Measurements from ENCODE around the gene DFFB. TPM values are rescaled to one million over a fixed set of nuclear protein-coding genes. Genes with fewer than 3 reads are reported as not detected.
A peak's percentile ranks its signal among the peaks of the same experiment; 100 is the strongest.

Gene DFFB
- total and polyA plus RNA-seq, 4 donors = 6.9 to 15.4 (median 7.8) TPM

GRCh38 chr1:3827813-3828307 is 29.4 kb upstream of the DFFB start:
- Histone ChIP-seq H3K36me3 (ENCODE audit: control insufficient read depth, insufficient read depth, low read length) (peaks cover 87% of the 10 kb centered on the region), H3K9me3 (ENCODE audit: control insufficient read depth, insufficient read depth, low read length) (no peaks in the 10 kb centered on the region), H3K27me3 (ENCODE audit: control insufficient read depth, insufficient read depth, low read length) (no peaks in the 10 kb centered on the region), H3K4me3 (ENCODE audit: low read depth, low read length) (no peak overlapping the region), H3K4me1 (ENCODE audit: control insufficient read depth, insufficient read depth, low read length) (peaks cover 5% of the 10 kb centered on the region), H3K27ac (ENCODE audit: low read depth, low read length) (no peak overlapping the region)
- 81% methylated on average over 14 of the region's 14 CpGs for WGBS (ENCODE audit: insufficient coverage)
- DNase-seq (ENCODE audit: low read depth in 4 of 6, low spot score in 6 of 6) = peak in 2 of 6 donors; percentile 6 to 69

- no peak for DNase-seq (ENCODE audit: low read depth in 4 of 6, low spot score in 6 of 6)
- Histone ChIP-seq H3K27ac (ENCODE audit: low read depth, low read length) (no peak overlapping the region), H3K36me3 (ENCODE audit: control insufficient read depth, insufficient read depth, low read length) (peaks cover 84% of the 10 kb centered on the region), H3K4me1 (ENCODE audit: control insufficient read depth, insufficient read depth, low read length) (peaks cover 5% of the 10 kb centered on the region), H3K27me3 (ENCODE audit: control insufficient read depth, insufficient read depth, low read length) (no peaks in the 10 kb centered on the region), H3K9me3 (ENCODE audit: control insufficient read depth, insufficient read depth, low read length) (no peaks in the 10 kb centered on the region), H3K4me3 (ENCODE audit: low read depth, low read length) (no peak overlapping the region)
- 92% methylated on average over 5 of the region's 8 CpGs for WGBS (ENCODE audit: insufficient coverage)
Observed at GRCh38 chr1:3828391-3828790, 28.9 kb upstream of the DFFB start.

GRCh38 chr1:3831689-3832088 is 25.6 kb upstream of the DFFB start:
- no peak overlapping the region for H3K27ac ChIP-seq (ENCODE audit: low read depth, low read length)
- H3K9me3 ChIP-seq (ENCODE audit: control insufficient read depth, insufficient read depth, low read length) = no peaks in the 10 kb centered on the region
- H3K36me3 ChIP-seq (ENCODE audit: control insufficient read depth, insufficient read depth, low read length) = peaks cover 56% of the 10 kb centered on the region
- no peaks in the 10 kb centered on the region for H3K27me3 ChIP-seq (ENCODE audit: control insufficient read depth, insufficient read depth, low read length)
- no peak overlapping the region for H3K4me3 ChIP-seq (ENCODE audit: low read depth, low read length)
- peaks cover 5% of the 10 kb centered on the region for H3K4me1 ChIP-seq (ENCODE audit: control insufficient read depth, insufficient read depth, low read length)
- no peak for DNase-seq (ENCODE audit: low read depth in 4 of 6, low spot score in 6 of 6)
- WGBS (ENCODE audit: insufficient coverage) = no CpG with 5 or more reads among the region's 6 CpGs

- Histone ChIP-seq H3K4me3 (ENCODE audit: low read depth, low read length) (no peak overlapping the region), H3K27ac (ENCODE audit: low read depth, low read length) (no peak overlapping the region), H3K36me3 (ENCODE audit: control insufficient read depth, insufficient read depth, low read length) (peaks cover 51% of the 10 kb centered on the region), H3K27me3 (ENCODE audit: control insufficient read depth, insufficient read depth, low read length) (no peaks in the 10 kb centered on the region), H3K9me3 (ENCODE audit: control insufficient read depth, insufficient read depth, low read length) (peaks cover 5% of the 10 kb centered on the region), H3K4me1 (ENCODE audit: control insufficient read depth, insufficient read depth, low read length) (no peaks in the 10 kb centered on the region)
- 95% methylated on average over 10 of the region's 10 CpGs for WGBS (ENCODE audit: insufficient coverage)
- no peak for DNase-seq (ENCODE audit: low read depth in 4 of 6, low spot score in 6 of 6)
Observed at GRCh38 chr1:3834701-3835100, 22.6 kb upstream of the DFFB start.

GRCh38 chr1:3836421-3836820 is 20.9 kb upstream of the DFFB start:
- Histone ChIP-seq H3K36me3 (ENCODE audit: control insufficient read depth, insufficient read depth, low read length) (peaks cover 48% of the 10 kb centered on the region), H3K27me3 (ENCODE audit: control insufficient read depth, insufficient read depth, low read length) (no peaks in the 10 kb centered on the region), H3K4me3 (ENCODE audit: low read depth, low read length) (no peak overlapping the region), H3K27ac (ENCODE audit: low read depth, low read length) (no peak overlapping the region), H3K9me3 (ENCODE audit: control insufficient read depth, insufficient read depth, low read length) (peaks cover 5% of the 10 kb centered on the region), H3K4me1 (ENCODE audit: control insufficient read depth, insufficient read depth, low read length) (no peaks in the 10 kb centered on the region)
- 100% methylated on average over 2 of the region's 11 CpGs for WGBS (ENCODE audit: insufficient coverage)
- DNase-seq (ENCODE audit: low read depth in 4 of 6, low spot score in 6 of 6) = no peak

- no peaks in the 10 kb centered on the region for H3K4me1 ChIP-seq (ENCODE audit: control insufficient read depth, insufficient read depth, low read length)
- no peak overlapping the region for H3K4me3 ChIP-seq (ENCODE audit: low read depth, low read length)
- peaks cover 5% of the 10 kb centered on the region for H3K9me3 ChIP-seq (ENCODE audit: control insufficient read depth, insufficient read depth, low read length)
- 89% methylated on average over 1 of the region's 6 CpGs for WGBS (ENCODE audit: insufficient coverage)
- H3K27ac ChIP-seq (ENCODE audit: low read depth, low read length) = no peak overlapping the region
- no peaks in the 10 kb centered on the region for H3K27me3 ChIP-seq (ENCODE audit: control insufficient read depth, insufficient read depth, low read length)
- peaks cover 51% of the 10 kb centered on the region for H3K36me3 ChIP-seq (ENCODE audit: control insufficient read depth, insufficient read depth, low read length)
- no peak for DNase-seq (ENCODE audit: low read depth in 4 of 6, low spot score in 6 of 6)
Observed at GRCh38 chr1:3837200-3837599, 20.1 kb upstream of the DFFB start.

GRCh38 chr1:3837685-3838084 is 19.6 kb upstream of the DFFB start:
- WGBS (ENCODE audit: insufficient coverage) = 100% methylated on average over 1 of the region's 1 CpG
- H3K4me3 ChIP-seq (ENCODE audit: low read depth, low read length) = no peak overlapping the region
- no peaks in the 10 kb centered on the region for H3K4me1 ChIP-seq (ENCODE audit: control insufficient read depth, insufficient read depth, low read length)
- peaks cover 52% of the 10 kb centered on the region for H3K36me3 ChIP-seq (ENCODE audit: control insufficient read depth, insufficient read depth, low read length)
- peaks cover 5% of the 10 kb centered on the region for H3K9me3 ChIP-seq (ENCODE audit: control insufficient read depth, insufficient read depth, low read length)
- H3K27ac ChIP-seq (ENCODE audit: low read depth, low read length) = no peak overlapping the region
- H3K27me3 ChIP-seq (ENCODE audit: control insufficient read depth, insufficient read depth, low read length) = no peaks in the 10 kb centered on the region
- DNase-seq (ENCODE audit: low read depth in 4 of 6, low spot score in 6 of 6) = no peak

- Histone ChIP-seq H3K27ac (ENCODE audit: low read depth, low read length) (no peak overlapping the region), H3K36me3 (ENCODE audit: control insufficient read depth, insufficient read depth, low read length) (peaks cover 57% of the 10 kb centered on the region), H3K4me3 (ENCODE audit: low read depth, low read length) (no peak overlapping the region), H3K4me1 (ENCODE audit: control insufficient read depth, insufficient read depth, low read length) (no peaks in the 10 kb centered on the region), H3K9me3 (ENCODE audit: control insufficient read depth, insufficient read depth, low read length) (peaks cover 5% of the 10 kb centered on the region), H3K27me3 (ENCODE audit: control insufficient read depth, insufficient read depth, low read length) (no peaks in the 10 kb centered on the region)
- DNase-seq (ENCODE audit: low read depth in 4 of 6, low spot score in 6 of 6) = peak in 1 of 6 donors; percentile 12
- 85% methylated on average over 6 of the region's 11 CpGs for WGBS (ENCODE audit: insufficient coverage)
Observed at GRCh38 chr1:3838788-3839187, 18.5 kb upstream of the DFFB start.

- no peaks in the 10 kb centered on the region for H3K27me3 ChIP-seq (ENCODE audit: control insufficient read depth, insufficient read depth, low read length)
- H3K4me3 ChIP-seq (ENCODE audit: low read depth, low read length) = no peak overlapping the region
- peaks cover 5% of the 10 kb centered on the region for H3K9me3 ChIP-seq (ENCODE audit: control insufficient read depth, insufficient read depth, low read length)
- peaks cover 66% of the 10 kb centered on the region for H3K36me3 ChIP-seq (ENCODE audit: control insufficient read depth, insufficient read depth, low read length)
- DNase-seq (ENCODE audit: low read depth in 4 of 6, low spot score in 6 of 6) = no peak
- WGBS (ENCODE audit: insufficient coverage) = 100% methylated on average over 5 of the region's 7 CpGs
- no peaks in the 10 kb centered on the region for H3K4me1 ChIP-seq (ENCODE audit: control insufficient read depth, insufficient read depth, low read length)
- H3K27ac ChIP-seq (ENCODE audit: low read depth, low read length) = no peak overlapping the region
Observed at GRCh38 chr1:3841491-3841890, 15.8 kb upstream of the DFFB start.

GRCh38 chr1:3842912-3843311 is 14.4 kb upstream of the DFFB start:
- Histone ChIP-seq H3K4me1 (ENCODE audit: control insufficient read depth, insufficient read depth, low read length) (no peaks in the 10 kb centered on the region), H3K9me3 (ENCODE audit: control insufficient read depth, insufficient read depth, low read length) (no peaks in the 10 kb centered on the region), H3K27me3 (ENCODE audit: control insufficient read depth, insufficient read depth, low read length) (no peaks in the 10 kb centered on the region), H3K4me3 (ENCODE audit: low read depth, low read length) (no peak overlapping the region), H3K36me3 (ENCODE audit: control insufficient read depth, insufficient read depth, low read length) (peaks cover 65% of the 10 kb centered on the region), H3K27ac (ENCODE audit: low read depth, low read length) (no peak overlapping the region)
- WGBS (ENCODE audit: insufficient coverage) = 82% methylated on average over 2 of the region's 9 CpGs
- no peak for DNase-seq (ENCODE audit: low read depth in 4 of 6, low spot score in 6 of 6)

All from spinal cord (tissue), 10 donors.